Aorta (tissue), 5 donors: ENCODE results near the gene KRTAP10-3. TPM values are rescaled to one million over a fixed set of nuclear protein-coding genes. Genes with fewer than 3 reads are reported as not detected.
"Not testable (repeated sequence)": the region's sequence is repeated elsewhere in the genome, so short reads cannot be mapped to it uniquely, and the experiment has no call there.

ENCODE experiments used
- ATAC-seq: fragments of 200-7000 bp; cut with Tn5 transposase; one replicate; pipeline ENCODE4 v1.9.1; 2022; ENCODE audit warnings: moderate library complexity; ENCODE audit not compliant: low FRiP score
- DNase-seq, 2 donors: peaks; one replicate each; pipeline ENCODE4 v3.0.0-alpha.2; 2020
- H3K27ac ChIP-seq, 2 donors: one replicate each; pipeline ENCODE4 v1.5.1; 2013; ENCODE audit warnings: low read length in 2 of 2, mild to moderate bottlenecking in 2 of 2, moderate library complexity in 2 of 2, control low read depth in 1 of 2, inconsistent platforms in 1 of 2, low read depth in 1 of 2
- H3K27me3 ChIP-seq, 2 donors: one replicate each; pipeline ENCODE4 v1.6.1; 2013; ENCODE audit warnings: control low read depth in 1 of 2, low read length in 1 of 2, mild to moderate bottlenecking in 1 of 2, moderate library complexity in 1 of 2; ENCODE audit not compliant: insufficient read depth in 2 of 2, control insufficient read depth in 1 of 2
- H3K36me3 ChIP-seq, 2 donors: one replicate each; pipeline ENCODE4 v1.6.1; 2013; ENCODE audit warnings: control low read depth in 1 of 2, low read length in 1 of 2, mild to moderate bottlenecking in 1 of 2; ENCODE audit not compliant: insufficient read depth in 2 of 2, control insufficient read depth in 1 of 2
- H3K4me1 ChIP-seq, 2 donors: one replicate each; pipeline ENCODE4 v1.6.1; 2013; ENCODE audit warnings: low read length in 2 of 2, control low read depth in 1 of 2, mild to moderate bottlenecking in 1 of 2, moderate library complexity in 1 of 2; ENCODE audit not compliant: insufficient read depth in 2 of 2, control insufficient read depth in 1 of 2
- H3K4me3 ChIP-seq, 2 donors: one replicate each; pipeline ENCODE4 v1.5.1; 2013; ENCODE audit warnings: low read length in 2 of 2, control low read depth in 1 of 2, mild to moderate bottlenecking in 1 of 2
- H3K9me3 ChIP-seq: one replicate; pipeline ENCODE4 v1.6.1; 2013; ENCODE audit warnings: mild to moderate bottlenecking, low read length; ENCODE audit not compliant: control insufficient read depth
- WGBS, 2 donors: extraction: QIAGEN DNeasy Blood & Tissue Kit; methylation state at CpG; one replicate each; pipeline ENCODE4 v1.1.7; 2013; 5-methylcytosine and 5-hydroxymethylcytosine counted together
- intact Hi-C, 2 donors: fragments of 100-400 bp; cut with DNase I; formaldehyde crosslinking; loops; one replicate each; pipeline versions ENCODE4 v1.14.2 to v1.15.0; 2022
- polyA plus RNA-seq, 2 donors: library from polyadenylated mRNA; stranded (reverse); fragments of 200-250 nt; gene quantifications; one replicate each; pipeline ENCODE4 v1.2.3, GENCODE V29; 2013
- total RNA-seq, 2 donors: library from RNA; stranded (reverse); fragmentation: NEBNext Ultra II Directional; extraction: Animal tissue kit (Norgen Biotek cat#: 25700); gene quantifications; one replicate each; pipeline ENCODE4 v1.2.1, GENCODE V29; 2021
- donor health status: healthy with polysubstance abuse.
- donor health status: Bipolar disorder and iron deficiency.
- donor health status: DM: no; HTN: no; CAD: no.
- donor health status: DM: no; HTN: no; CAD: no.
- donor health status: DM: yes; HTN: yes; CAD: no.

Gene KRTAP10-3
- total and polyA plus RNA-seq, 4 donors, result not detected

DNA sequence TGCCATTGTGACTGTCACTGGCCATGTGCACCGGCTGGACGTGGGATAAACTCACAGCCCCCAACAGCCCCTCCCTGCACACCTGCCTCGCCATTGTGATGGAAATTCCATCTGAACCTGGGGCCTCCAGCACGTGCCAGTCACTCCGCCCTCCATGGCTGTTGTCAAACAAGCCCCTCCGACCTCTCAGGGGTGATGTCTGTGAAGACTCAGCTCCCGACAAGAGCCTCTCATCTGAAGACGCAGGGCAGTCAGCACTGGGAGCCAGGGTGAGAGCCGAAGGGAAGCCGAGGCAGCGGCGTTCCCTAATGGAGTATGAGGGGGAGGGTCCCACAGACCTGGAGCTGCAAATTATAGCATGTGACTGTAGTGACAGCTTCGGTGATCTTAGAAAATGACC is 5.9 kb downstream of the KRTAP10-3 start:
- no peak overlapping the region for H3K27ac ChIP-seq
- 86 to 87% methylated on average over 13 of the region's 13 CpGs for WGBS, 2 donors
- DNase-seq, result no peak
- H3K4me3 ChIP-seq, result no peak overlapping the region
- no peaks in the 10 kb centered on the region for H3K36me3 ChIP-seq
- H3K4me1 ChIP-seq, result no peaks in the 10 kb centered on the region
- no peaks in the 10 kb centered on the region for H3K9me3 ChIP-seq
- H3K27me3 ChIP-seq, result no peaks in the 10 kb centered on the region
- ATAC-seq, result no peak
- intact Hi-C loops, result no loop called here

DNA sequence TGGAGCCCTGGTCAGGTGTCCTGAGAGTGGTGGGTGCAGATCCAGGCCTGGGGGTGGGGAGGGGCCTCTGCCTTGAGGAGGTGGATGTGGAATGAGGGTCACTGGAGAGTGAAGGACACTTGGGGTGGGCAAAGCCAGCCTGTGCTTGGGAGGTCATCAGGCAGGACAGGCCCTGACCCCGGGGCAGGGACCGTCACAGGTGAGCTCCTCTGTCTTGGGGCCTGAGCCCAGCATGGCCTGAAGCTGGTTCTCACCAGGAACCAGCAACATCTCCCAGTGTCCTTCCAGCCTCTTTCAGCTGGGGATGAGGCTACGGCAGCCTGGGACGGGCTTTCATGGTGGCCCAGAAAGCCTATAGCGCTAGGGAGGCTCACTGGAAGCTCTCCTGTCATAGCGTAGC is 6.5 kb downstream of the KRTAP10-3 start:
- no peak overlapping the region for H3K27ac ChIP-seq
- H3K4me3 ChIP-seq, result no peak overlapping the region
- no peaks in the 10 kb centered on the region for H3K4me1 ChIP-seq
- DNase-seq (no peak), ATAC-seq (no peak)
- no peaks in the 10 kb centered on the region for H3K36me3 ChIP-seq
- H3K27me3 ChIP-seq, result no peaks in the 10 kb centered on the region
- intact Hi-C loops, result no loop called here
- WGBS, 2 donors, result 94 to 97% methylated on average over 6 of the region's 6 CpGs
- H3K9me3 ChIP-seq, result no peaks in the 10 kb centered on the region

DNA sequence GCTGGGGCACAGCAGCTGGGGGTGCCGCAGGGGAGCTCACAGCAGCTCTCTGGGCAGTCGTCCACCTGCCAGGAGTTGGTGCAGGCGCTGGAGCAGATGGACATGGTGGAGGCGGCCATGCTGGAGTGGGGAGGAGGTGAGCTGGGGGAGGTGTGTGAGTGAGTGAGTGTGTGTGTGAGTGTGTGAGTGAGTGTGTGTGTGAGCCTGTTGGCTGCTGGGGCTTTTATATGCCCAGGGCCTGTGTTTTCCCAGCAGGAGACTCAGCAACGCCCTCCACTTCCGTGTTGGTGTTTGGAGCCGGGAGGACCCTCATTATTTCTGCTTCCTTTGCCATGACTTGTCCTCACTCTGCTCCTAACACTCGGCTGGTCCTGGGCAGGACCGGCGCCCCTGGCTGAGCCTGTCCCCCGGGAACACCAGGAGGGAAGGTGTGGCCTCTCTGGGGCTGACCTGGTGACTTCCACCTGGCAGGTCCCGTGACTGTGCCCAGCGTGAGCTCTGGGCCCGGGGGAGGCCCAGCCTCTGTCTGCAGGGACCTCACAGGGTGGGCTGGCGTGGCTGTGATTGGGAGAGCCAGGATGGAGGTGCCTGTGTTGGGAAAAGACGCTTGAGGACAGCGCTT is 7.1 kb downstream of the KRTAP10-3 start, which contains the start of gene KRTAP10-2:
Gene KRTAP10-2 (minus strand): TSS at position 166 of the 622 bp plus-strand sequence. CDS start 47 bp downstream, at position 119.
- WGBS, 2 donors, result 79 to 83% methylated on average over 17 of the region's 17 CpGs
- intact Hi-C loops, result no loop called here
- no peaks in the 10 kb centered on the region for H3K4me1 ChIP-seq
- peaks cover 1% of the 10 kb centered on the region for H3K9me3 ChIP-seq
- no peak within 1 kb of the TSS for H3K4me3 ChIP-seq
- no peak for ATAC-seq
- no peak within 1 kb of the TSS for H3K27ac ChIP-seq
- H3K36me3 ChIP-seq, result no peaks in the 10 kb centered on the region
- no peak for DNase-seq
- H3K27me3 ChIP-seq, result no peaks in the 10 kb centered on the region

DNA sequence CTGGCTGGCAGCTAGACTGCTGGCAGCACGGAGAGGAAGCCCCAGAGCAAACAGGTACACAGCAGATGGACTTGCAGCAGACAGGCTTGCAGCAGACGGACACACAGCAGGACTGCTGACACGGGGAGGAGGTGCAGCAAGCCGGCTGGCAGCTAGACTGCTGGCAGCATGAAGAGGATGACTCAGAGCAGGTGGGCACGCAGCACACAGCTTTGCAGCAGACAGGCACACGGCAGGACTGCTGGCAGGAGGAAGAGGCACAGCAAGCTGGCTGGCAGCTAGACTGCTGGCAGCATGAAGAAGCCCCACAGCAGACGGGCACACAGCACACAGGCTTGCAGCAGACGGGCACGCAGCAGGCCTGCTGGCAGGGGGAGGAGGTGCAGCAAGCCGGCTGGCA is 7.8 kb downstream of the KRTAP10-3 start:
- DNase-seq (no peak), ATAC-seq (no peak)
- H3K27me3 ChIP-seq, result no peaks in the 10 kb centered on the region
- no peak overlapping the region for H3K4me3 ChIP-seq
- H3K36me3 ChIP-seq, result no peaks in the 10 kb centered on the region
- no peaks in the 10 kb centered on the region for H3K4me1 ChIP-seq
- intact Hi-C loops, result no loop called here
- WGBS, 2 donors, result 25 to 29% methylated on average over 10 of the region's 10 CpGs
- peaks cover 2% of the 10 kb centered on the region for H3K9me3 ChIP-seq
- no peak overlapping the region for H3K27ac ChIP-seq

GRCh38 chr21:44550285-44550684 is 8.3 kb downstream of the KRTAP10-3 start:
- intact Hi-C loops, H3K4me1 ChIP-seq, H3K27me3 ChIP-seq, H3K36me3 ChIP-seq, H3K9me3 ChIP-seq, H3K27ac ChIP-seq, H3K4me3 ChIP-seq: not testable (repeated sequence)
- DNase-seq, result peak; percentile 43 to 74
- 74 to 82% methylated on average over 17 of the region's 17 CpGs for WGBS, 2 donors
- peak; percentile 50 for ATAC-seq

DNA sequence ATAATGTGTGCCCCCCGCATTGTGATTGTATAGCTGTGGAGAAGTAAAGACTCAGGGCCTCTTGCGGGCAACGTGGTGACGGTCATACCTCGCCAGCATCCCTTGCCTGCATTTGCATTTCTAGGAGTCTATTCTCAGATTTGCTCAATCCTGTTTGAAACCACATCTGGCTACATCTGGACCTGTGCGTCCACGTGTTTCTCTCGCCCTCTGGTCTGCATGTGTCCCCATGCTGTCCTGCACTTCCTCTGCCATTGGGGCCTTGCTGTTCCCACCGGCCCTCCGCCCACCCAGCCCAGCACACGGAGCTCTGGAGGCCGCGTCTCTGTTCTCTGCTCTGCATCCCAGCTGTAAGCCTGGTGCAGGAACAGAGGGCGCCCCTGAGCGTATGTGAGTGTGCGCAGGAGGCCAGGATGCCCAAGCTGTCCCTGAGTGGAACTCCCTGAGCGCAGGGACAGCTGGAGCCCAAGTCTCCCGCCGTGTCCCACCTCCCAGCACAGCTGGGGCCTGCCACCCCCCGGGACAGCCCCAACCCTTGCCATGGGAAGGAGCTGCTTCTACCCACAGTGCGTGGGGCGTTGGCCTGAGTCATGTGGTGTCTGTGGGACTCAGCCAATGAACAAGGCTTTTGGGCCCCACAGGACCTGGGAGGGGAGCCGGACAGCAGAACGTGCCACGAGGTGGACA is 8.9 kb downstream of the KRTAP10-3 start:
- H3K27ac ChIP-seq, result no peak overlapping the region
- H3K4me1 ChIP-seq, result no peaks in the 10 kb centered on the region
- no peak overlapping the region for H3K4me3 ChIP-seq
- peaks cover 2% of the 10 kb centered on the region for H3K9me3 ChIP-seq
- no peaks in the 10 kb centered on the region for H3K27me3 ChIP-seq
- DNase-seq (no peak), ATAC-seq (no peak)
- 89 to 92% methylated on average over 24 to 25 of the region's 25 CpGs for WGBS, 2 donors
- intact Hi-C loops, result no loop called here
- no peaks in the 10 kb centered on the region for H3K36me3 ChIP-seq

DNA sequence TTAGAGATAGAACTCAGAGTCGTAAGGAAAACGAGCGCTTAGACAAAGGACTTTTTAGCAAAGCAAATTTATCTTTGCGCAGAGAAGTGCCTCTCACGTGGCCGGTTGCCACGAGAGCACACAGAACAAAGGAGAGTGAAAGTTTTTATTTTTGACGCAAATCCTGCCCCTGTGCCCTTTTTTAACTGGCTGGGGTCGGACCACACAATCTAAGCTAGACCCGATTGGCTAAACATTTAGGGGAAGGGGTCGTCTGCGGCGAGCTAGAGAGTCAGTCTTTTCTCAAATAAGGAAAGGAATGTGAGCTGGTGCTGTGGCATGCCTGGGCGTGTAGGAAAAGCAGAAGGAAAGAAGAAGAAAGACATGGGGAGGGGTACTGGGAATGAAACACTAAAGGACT is 9.7 kb downstream of the KRTAP10-3 start:
- 3 to 8% methylated on average over 14 of the region's 14 CpGs for WGBS, 2 donors
- Histone ChIP-seq H3K36me3 (no peaks in the 10 kb centered on the region), H3K27ac (no peak overlapping the region), H3K4me3 (no peak overlapping the region), H3K4me1 (no peaks in the 10 kb centered on the region), H3K9me3 (peaks cover 4% of the 10 kb centered on the region), H3K27me3 (no peaks in the 10 kb centered on the region)
- intact Hi-C loops, result no loop called here
- DNase-seq (no peak), ATAC-seq (no peak)

DNA sequence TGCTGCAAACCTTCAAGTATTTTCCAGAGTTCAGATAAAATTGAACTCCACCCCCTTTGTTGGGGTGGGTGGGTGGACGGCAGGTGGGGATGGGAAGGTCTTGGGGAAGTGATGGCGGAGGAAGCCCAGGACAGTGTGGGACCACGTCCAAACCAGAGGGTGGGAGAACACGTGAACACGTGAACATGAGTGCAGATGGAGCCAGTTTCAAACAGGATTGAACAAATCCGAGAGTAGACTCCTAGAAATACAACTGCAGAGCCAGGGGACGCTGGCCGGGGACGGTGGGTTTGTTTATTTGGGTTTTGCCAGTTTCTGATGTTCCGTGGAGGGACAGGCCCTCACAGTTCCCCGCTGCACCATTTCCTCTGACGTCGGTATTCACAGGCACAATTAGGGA is 10.2 kb downstream of the KRTAP10-3 start:
- 9 to 14% methylated on average over 13 of the region's 13 CpGs for WGBS, 2 donors
- ATAC-seq (no peak), DNase-seq (no peak)
- Histone ChIP-seq H3K36me3 (no peaks in the 10 kb centered on the region), H3K4me3 (no peak overlapping the region), H3K27me3 (no peaks in the 10 kb centered on the region), H3K27ac (no peak overlapping the region), H3K4me1 (no peaks in the 10 kb centered on the region), H3K9me3 (peaks cover 4% of the 10 kb centered on the region)
- intact Hi-C loops, result no loop called here

- intact Hi-C loops, result no loop called here
- 76 to 81% methylated on average over 5 of the region's 5 CpGs for WGBS, 2 donors
- Histone ChIP-seq H3K36me3 (no peaks in the 10 kb centered on the region), H3K27me3 (no peaks in the 10 kb centered on the region), H3K9me3 (peaks cover 4% of the 10 kb centered on the region), H3K27ac (no peak overlapping the region), H3K4me1 (no peaks in the 10 kb centered on the region), H3K4me3 (no peak overlapping the region)
- no peak for DNase-seq
- no peak for ATAC-seq
Measured at GRCh38 chr21:44547656-44548331, 10.8 kb downstream of the KRTAP10-3 start.
